ENCODE data around the gene SRPX.

GRCh38 chrX:38249965-38250364, 29.3 kb upstream of the SRPX start:
- TF ChIP-seq CTCF (conservative IDR thresholded peaks at IDR 0.05; ENCODE audit: low read length) = no peak
- TF ChIP-seq EZH2phosphoT487 (IDR thresholded peaks at IDR 0.05; ENCODE audit: borderline replicate concordance) = no peak

All from Loucy (cell line).